GM18870 (cell line): ENCODE data around the gene CYLD.

Experiments used
- ATAC-seq: cut with Tn5 transposase; IDR thresholded peaks from one replicate; pipeline ENCODE4 v1.9.1; 2021; ENCODE audit warnings: moderate library complexity; ENCODE audit not compliant: unreplicated experiment

Gene CYLD

GRCh38 chr16:50741781-50742575 is at the start of gene CYLD:
Gene CYLD (plus strand): TSS chr16:50742086. CDS start chr16:50749699, 7,613 bp downstream.
- peak; percentile 88 for ATAC-seq

DNA sequence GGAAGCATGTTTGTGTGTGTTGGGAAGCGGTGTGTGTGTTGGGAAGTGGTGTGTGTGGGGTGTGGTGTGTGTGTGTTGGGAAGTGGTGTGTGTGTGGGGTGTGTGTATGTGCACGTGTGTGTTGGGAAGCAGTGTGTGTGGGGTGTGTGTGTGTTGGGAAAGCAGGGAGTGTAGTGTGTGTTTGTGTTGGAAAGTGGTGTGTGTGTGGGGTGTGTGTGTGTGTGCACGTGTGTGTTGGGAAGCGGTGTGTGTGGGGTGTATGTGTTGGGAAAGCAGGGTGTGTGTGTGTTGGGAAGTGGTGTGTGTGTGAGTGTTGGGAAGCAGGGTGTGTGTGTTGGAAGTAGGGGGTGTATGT is 49.3 kb upstream of the CYLD start:
- no peak for ATAC-seq

GRCh38 chr16:50692999-50693781 is 48.7 kb upstream of the CYLD start, which contains the start of gene NOD2:
Gene NOD2 (plus strand): TSS chr16:50693606. CDS start chr16:50699496, 5,890 bp downstream.
- no peak for ATAC-seq

DNA sequence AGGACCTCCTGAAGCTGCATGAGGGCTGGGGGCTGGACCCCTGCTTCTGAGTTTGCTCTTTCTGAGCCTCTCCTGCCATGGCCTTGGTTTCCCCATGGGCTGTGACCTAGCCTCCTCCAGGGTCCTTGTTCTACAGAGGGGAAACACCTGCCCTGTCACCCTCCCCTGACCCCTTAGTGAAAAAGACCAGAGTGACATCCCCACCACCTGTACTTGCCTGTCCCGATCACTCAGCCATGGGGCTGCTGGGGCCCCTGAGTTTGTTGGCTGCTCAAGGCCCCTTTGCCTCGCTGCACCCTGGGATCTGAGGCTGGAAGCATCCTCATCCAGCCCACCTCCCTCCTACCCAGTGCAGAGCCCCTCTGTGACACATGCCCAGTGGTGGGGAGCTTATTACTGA is 47.7 kb upstream of the CYLD start:
- ATAC-seq = no peak

GRCh38 chr16:50695017-50696000 is 46.6 kb upstream of the CYLD start:
- no peak for ATAC-seq

GRCh38 chr16:50696126-50696525 is 45.8 kb upstream of the CYLD start:
- peak; percentile 18 for ATAC-seq

DNA sequence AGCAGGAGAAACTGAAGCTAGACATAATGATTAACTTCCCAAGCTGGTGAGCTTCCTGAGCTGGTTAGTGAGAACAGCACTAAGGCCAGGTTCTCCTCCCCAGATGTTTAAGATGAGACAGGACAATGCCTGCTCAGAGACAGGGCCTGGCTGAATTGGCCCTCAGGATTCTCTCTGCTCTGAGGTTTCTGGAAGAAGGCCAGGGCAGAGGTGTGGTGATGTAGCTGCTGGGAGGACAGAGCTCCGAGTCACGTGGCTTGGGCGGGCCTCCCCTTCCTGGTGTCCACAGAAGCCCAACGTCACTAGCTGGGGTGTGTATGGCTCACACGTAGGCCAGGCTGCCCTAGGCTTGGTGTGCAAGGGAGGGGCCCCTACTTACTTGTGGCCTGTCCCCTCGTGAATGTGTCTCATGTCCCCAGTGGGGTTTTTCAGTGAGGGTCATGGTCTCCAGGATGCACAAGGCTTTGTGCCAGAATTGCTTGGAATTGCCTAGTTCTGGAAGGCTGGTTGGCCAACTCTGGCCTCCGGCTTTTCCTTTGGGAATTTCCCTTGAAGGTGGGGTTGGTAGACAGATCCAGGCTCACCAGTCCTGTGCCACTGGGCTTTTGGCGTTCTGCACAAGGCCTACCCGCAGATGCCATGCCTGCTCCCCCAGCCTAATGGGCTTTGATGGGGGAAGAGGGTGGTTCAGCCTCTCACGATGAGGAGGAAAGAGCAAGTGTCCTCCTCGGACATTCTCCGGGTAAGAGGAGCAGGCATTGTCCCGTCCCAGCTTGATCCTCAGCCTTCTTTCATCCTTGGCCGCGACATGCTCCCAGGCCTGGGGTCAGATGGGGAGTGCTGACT is 45.1 kb upstream of the CYLD start:
- peak; percentile 55 for ATAC-seq

- ATAC-seq = no peak
Measured at GRCh38 chr16:50697421-50697715, 44.5 kb upstream of the CYLD start.

DNA sequence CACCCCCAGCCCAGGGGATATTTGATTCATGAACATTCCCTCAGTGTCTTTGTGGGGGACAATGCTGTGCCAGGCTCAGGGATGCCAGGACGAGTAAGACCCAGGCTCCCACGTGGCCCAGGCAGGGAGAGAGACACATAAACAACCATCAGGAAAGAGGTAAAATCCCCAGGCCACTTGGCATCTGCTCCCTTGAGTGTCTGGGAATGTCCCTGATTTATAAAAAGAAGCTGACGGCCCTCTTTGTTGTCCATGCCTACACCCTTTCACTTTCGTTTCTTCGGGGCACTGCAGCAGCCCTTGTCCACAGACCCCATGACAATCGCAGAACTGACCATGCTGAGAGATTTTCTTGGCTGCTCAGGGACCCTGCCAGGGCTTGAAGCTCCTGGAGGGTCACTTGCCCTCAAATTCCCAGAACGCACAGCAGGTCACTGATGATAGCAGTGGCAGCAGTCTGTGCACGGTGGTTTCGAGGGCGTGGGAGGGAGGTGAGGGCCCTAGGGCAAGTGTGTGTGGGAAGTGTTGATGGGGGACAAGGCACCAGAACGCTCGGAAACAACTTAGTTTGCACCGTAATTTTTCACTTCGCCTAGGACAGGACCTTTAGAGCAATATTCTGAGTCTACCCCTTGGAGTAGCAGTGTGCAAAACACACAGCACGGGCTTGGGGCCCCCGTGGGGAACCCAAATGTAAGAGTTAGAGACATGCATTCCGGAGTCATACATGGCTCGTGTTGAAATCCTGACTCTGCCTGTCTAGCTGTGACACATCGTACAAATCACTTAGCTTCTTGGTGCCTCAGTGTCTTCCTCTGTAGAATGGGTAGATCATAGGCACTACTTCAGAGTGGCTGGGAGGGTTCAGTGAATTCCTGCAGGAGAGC is 43.8 kb upstream of the CYLD start:
- ATAC-seq = peak; percentile 46

GRCh38 chr16:50699326-50700159 is 42.3 kb upstream of the CYLD start:
- no peak for ATAC-seq

DNA sequence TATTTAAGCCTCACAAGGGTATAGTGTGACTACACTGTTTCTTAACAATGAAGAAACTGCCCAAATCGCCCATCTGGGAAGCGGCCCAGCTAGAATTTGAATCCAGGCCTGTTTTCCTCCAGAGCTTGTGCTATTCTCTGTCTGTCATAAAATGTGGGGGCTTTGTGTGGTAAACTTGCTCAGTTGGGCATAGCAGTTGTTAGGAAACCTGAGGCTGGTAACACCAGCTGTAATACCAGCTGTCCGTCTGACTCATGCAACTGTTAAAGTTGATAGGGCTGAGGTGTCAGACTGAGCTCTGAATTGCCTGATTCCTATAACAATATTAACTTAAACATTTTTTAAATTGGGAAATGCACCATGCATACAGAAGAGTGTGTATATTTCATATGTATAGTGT is 39.2 kb upstream of the CYLD start:
- ATAC-seq = no peak

DNA sequence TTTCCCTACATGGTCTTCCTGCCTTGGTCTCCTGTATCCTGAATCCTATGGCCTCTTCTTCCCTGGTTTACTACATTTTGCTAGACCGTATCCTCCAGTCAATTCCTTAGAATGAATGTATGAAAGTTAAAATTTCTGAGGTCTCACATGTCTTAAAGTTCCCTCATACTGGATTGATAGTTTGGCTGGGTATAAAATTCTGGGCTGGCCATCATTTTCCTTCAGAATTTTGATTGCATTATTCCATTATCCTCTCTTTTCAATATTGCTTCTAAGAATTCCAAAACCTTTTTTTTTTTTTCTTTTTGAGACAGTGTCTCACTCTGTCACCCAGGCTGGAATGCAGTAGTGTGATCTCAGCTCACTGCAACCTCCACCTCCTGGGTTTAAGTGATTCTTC is 37.6 kb upstream of the CYLD start:
- no peak for ATAC-seq

- ATAC-seq = no peak
Measured at GRCh38 chr16:50705436-50706110, 36.3 kb upstream of the CYLD start.

DNA sequence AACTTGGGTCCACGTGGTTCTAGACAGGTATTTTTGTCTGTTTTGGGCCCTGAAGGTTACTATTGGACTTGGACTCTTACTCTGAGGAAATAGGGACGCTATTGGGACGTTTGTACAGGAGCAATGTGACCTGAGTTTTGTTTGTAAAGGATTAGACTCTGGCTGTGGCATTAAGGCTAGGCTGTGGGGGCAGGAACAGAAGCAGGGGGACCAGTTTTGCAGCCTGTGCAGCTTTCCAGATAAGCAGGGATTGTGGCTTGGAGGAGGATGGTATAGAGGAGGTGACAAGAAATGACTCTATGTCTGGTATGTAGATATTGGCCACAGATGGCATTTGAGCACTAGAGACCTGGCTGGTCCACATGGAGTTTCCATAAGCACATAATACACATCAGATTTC is 35.6 kb upstream of the CYLD start:
- no peak for ATAC-seq

- ATAC-seq = no peak
Measured at GRCh38 chr16:50708373-50709060, 33.4 kb upstream of the CYLD start.

GRCh38 chr16:50709061-50709684 is 32.7 kb upstream of the CYLD start:
- ATAC-seq = peak; percentile 42

- ATAC-seq = no peak
Measured at GRCh38 chr16:50709980-50710379, 31.9 kb upstream of the CYLD start.
